Midbrain (tissue), 1 donor: ENCODE results near the gene BCL2.
"Not testable (repeated sequence)": the region's sequence is repeated elsewhere in the genome, so short reads cannot be mapped to it uniquely, and the experiment has no call there.

ENCODE experiments used
- DNase-seq: peaks from one replicate; lab custom pipeline; 2025; lab: John Stamatoyannopoulos, UW

The BCL2 gene

GRCh38 chr18:63198868-63199742 lies 120.5 kb downstream of the BCL2 start:
- DNase-seq, result no peak

- DNase-seq, result no peak
These were observed 121.3 kb downstream of the BCL2 start for GRCh38 chr18:63198098-63198760.

- DNase-seq, result no peak
These were observed 122.2 kb downstream of the BCL2 start for GRCh38 chr18:63197246-63197869.

- DNase-seq, result no peak
These were observed 124.0 kb downstream of the BCL2 start for GRCh38 chr18:63195326-63196159.

GRCh38 chr18:63192885-63193349 lies 126.7 kb downstream of the BCL2 start:
- DNase-seq, result no peak

- no peak for DNase-seq
These were observed 127.3 kb downstream of the BCL2 start for GRCh38 chr18:63192126-63192884.

GRCh38 chr18:63191413-63191812 lies 128.2 kb downstream of the BCL2 start:
- DNase-seq, result no peak

GRCh38 chr18:63190838-63191237 lies 128.7 kb downstream of the BCL2 start:
- not testable (repeated sequence) for DNase-seq

- no peak for DNase-seq
These were observed 129.8 kb downstream of the BCL2 start for GRCh38 chr18:63189817-63190216.

GRCh38 chr18:63189041-63189440 lies 130.5 kb downstream of the BCL2 start:
- no peak for DNase-seq

GRCh38 chr18:63187791-63188460 lies 131.6 kb downstream of the BCL2 start:
- DNase-seq, result no peak

- no peak for DNase-seq
These were observed 132.4 kb downstream of the BCL2 start for GRCh38 chr18:63187223-63187574.

- no peak for DNase-seq
These were observed 132.9 kb downstream of the BCL2 start for GRCh38 chr18:63186520-63187222.

GRCh38 chr18:63185984-63186383 lies 133.6 kb downstream of the BCL2 start:
- no peak for DNase-seq

GRCh38 chr18:63183952-63184770 lies 135.4 kb downstream of the BCL2 start:
- DNase-seq, result no peak

GRCh38 chr18:63183378-63183777 lies 136.2 kb downstream of the BCL2 start:
- no peak for DNase-seq

- DNase-seq, result no peak
These were observed 136.7 kb downstream of the BCL2 start for GRCh38 chr18:63182861-63183260.

GRCh38 chr18:63182310-63182772 lies 137.2 kb downstream of the BCL2 start:
- no peak for DNase-seq
